HFF-Myc (cell line): ENCODE data around the gene PLEKHA5.

Experiments used
- DNase-seq: peaks from one replicate; pipeline ENCODE4 v3.0.0-alpha.2; 2011; ENCODE audit warnings: low read depth; ENCODE audit errors: extremely low read depth
- H3K4me3 ChIP-seq: replicated peaks from 2 replicates; pipeline ENCODE4 v1.5.1; 2011; ENCODE audit warnings: low read depth, mild to moderate bottlenecking, control low read depth, low read length
- CTCF ChIP-seq: IDR thresholded peaks from 2 replicates; pipeline ENCODE4 v1.5.1; 2012; ENCODE audit warnings: mild to moderate bottlenecking, low read depth, low read length, control low read depth; ENCODE audit errors: missing control alignments

The PLEKHA5 gene

GRCh38 chr12:19209661-19210060 is 80.1 kb downstream of the PLEKHA5 start:
- no peak overlapping the region for H3K4me3 ChIP-seq
- no peak for TF ChIP-seq CTCF
- no peak for DNase-seq

- no peak for TF ChIP-seq CTCF
- no peak overlapping the region for H3K4me3 ChIP-seq
- DNase-seq, result no peak
These were observed 82.3 kb downstream of the PLEKHA5 start for GRCh38 chr12:19211802-19212201.

GRCh38 chr12:19212245-19212644 is 82.7 kb downstream of the PLEKHA5 start:
- DNase-seq, result no peak
- no peak for TF ChIP-seq CTCF
- H3K4me3 ChIP-seq, result no peak overlapping the region

- DNase-seq, result no peak
- TF ChIP-seq CTCF, result no peak
- H3K4me3 ChIP-seq, result no peak overlapping the region
These were observed 84.5 kb downstream of the PLEKHA5 start for GRCh38 chr12:19214020-19214419.

GRCh38 chr12:19215115-19215514 is 85.6 kb downstream of the PLEKHA5 start:
- H3K4me3 ChIP-seq, result no peak overlapping the region
- no peak for DNase-seq
- no peak for TF ChIP-seq CTCF

GRCh38 chr12:19217446-19217845 is 87.9 kb downstream of the PLEKHA5 start:
- no peak for DNase-seq
- no peak overlapping the region for H3K4me3 ChIP-seq
- TF ChIP-seq CTCF, result no peak

GRCh38 chr12:19220205-19220604 is 90.7 kb downstream of the PLEKHA5 start:
- TF ChIP-seq CTCF, result no peak
- DNase-seq, result no peak

More at GRCh38 chr12:19220205-19220604, 90.7 kb downstream of the PLEKHA5 start:
- H3K4me3 ChIP-seq, result no peak overlapping the region
